DOHH2 (cell line): ENCODE measurements around the gene PCDH8.

Experiments
- H3F3A ChIP-seq: fragments of 200-600 bp; sonication (generic), shearing (Covaris generic); 2 replicates; pipeline ENCODE4 v1.6.0; 2016; ENCODE audit warnings: antibody characterized with exemption, mild to moderate bottlenecking; ENCODE audit not compliant: control insufficient read depth, insufficient read depth
- H3K27ac ChIP-seq: fragments of 200-600 bp; sonication (generic); 2 replicates; pipeline ENCODE4 v1.5.1; 2014; ENCODE audit warnings: low read depth, mild to moderate bottlenecking, low read length, moderate library complexity
- H3K27me3 ChIP-seq: fragments of 200-600 bp; sonication (generic); 2 replicates; pipeline ENCODE4 v1.6.1; 2014; ENCODE audit warnings: mild to moderate bottlenecking, low read length, mixed read lengths; ENCODE audit not compliant: control insufficient read depth
- H3K36me3 ChIP-seq: fragments of 200-600 bp; sonication (generic); 2 replicates; pipeline ENCODE4 v1.6.1; 2014; ENCODE audit warnings: mild to moderate bottlenecking, low read length, moderate library complexity, mixed read lengths; ENCODE audit not compliant: control insufficient read depth
- H3K4me1 ChIP-seq: fragments of 200-600 bp; sonication (generic); 2 replicates; pipeline ENCODE4 v1.6.1; 2014; ENCODE audit warnings: mild to moderate bottlenecking, low read length, mixed read lengths; ENCODE audit not compliant: control insufficient read depth
- H3K4me2 ChIP-seq: fragments of 200-600 bp; sonication (generic); 2 replicates; pipeline ENCODE4 v1.6.0; 2014; ENCODE audit warnings: mild to moderate bottlenecking, low read length, moderate library complexity
- H3K4me3 ChIP-seq: fragments of 200-600 bp; sonication (generic); 2 replicates; pipeline ENCODE4 v1.5.1; 2014; ENCODE audit warnings: mild to moderate bottlenecking, low read length, mixed read lengths
- H3K79me2 ChIP-seq: fragments of 200-600 bp; sonication (generic); 2 replicates; pipeline ENCODE4 v1.6.1; 2014; ENCODE audit warnings: mild to moderate bottlenecking, low read length, mixed read lengths; ENCODE audit not compliant: control insufficient read depth
- H3K9me2 ChIP-seq: fragments of 200-600 bp; sonication (generic); replicated peaks from 2 replicates; pipeline ENCODE4 v1.6.1; 2014; ENCODE audit warnings: mild to moderate bottlenecking, low read length, mixed read lengths; ENCODE audit not compliant: control insufficient read depth
- H3K9me3 ChIP-seq: fragments of 200-600 bp; sonication (generic); 2 replicates; pipeline ENCODE4 v1.6.1; 2014; ENCODE audit warnings: antibody characterized with exemption, low read length, mixed read lengths; ENCODE audit not compliant: control insufficient read depth, insufficient read depth
- H4K20me1 ChIP-seq: fragments of 200-600 bp; sonication (generic); 2 replicates; pipeline ENCODE4 v1.6.0; 2014; ENCODE audit warnings: low read depth, mild to moderate bottlenecking, antibody characterized with exemption, low read length, moderate library complexity; ENCODE audit not compliant: control insufficient read depth, insufficient read depth
- EZH2phosphoT487 ChIP-seq: fragments of 200-600 bp; sonication (generic); IDR thresholded peaks from 2 replicates; pipeline ENCODE4 v1.6.1; 2017; ENCODE audit warnings: borderline replicate concordance, mild to moderate bottlenecking, antibody characterized with exemption, low read length, moderate library complexity, mixed read lengths
- TF ChIP-seq, protein P1 (sequence below): fragments of 200-600 bp; sonication (generic); IDR thresholded peaks from one replicate; pipeline ENCODE4 v1.5.1; 2014; ENCODE audit warnings: antibody characterized with exemption, mild to moderate bottlenecking, low read depth, low read length; ENCODE audit not compliant: poor library complexity, severe bottlenecking

The PCDH8 gene

DNA sequence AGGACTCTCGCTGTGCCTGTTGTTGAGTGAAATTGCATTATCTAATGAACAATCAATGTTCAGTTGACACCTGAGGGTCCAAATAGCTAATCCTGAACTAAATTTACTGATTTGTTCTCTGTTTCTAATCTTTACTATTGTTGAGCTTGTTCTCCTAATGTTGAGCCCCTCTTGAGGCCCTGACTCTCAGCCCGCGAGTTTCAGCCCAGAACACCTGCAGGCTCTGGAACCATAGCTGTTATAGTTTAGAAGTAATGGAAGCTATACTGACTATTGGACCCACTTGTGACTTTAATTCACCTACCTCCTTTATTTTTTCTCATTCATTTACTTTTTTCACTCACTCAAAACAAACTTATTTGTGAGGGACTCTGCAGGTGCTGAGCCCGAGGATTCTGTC is 20.6 kb upstream of the PCDH8 start:
- H3K4me1 ChIP-seq: no peaks in the 10 kb centered on the region
- H3F3A ChIP-seq: no peaks in the 10 kb centered on the region
- no peak overlapping the region for H3K4me3 ChIP-seq
- H3K9me2 ChIP-seq: no peaks in the 10 kb centered on the region
- H3K27ac ChIP-seq: no peak overlapping the region
- no peaks in the 10 kb centered on the region for H3K36me3 ChIP-seq
- no peaks in the 10 kb centered on the region for H3K9me3 ChIP-seq
- no peaks in the 10 kb centered on the region for H3K79me2 ChIP-seq
- H4K20me1 ChIP-seq: no peaks in the 10 kb centered on the region
- no peaks in the 10 kb centered on the region for H3K27me3 ChIP-seq
- TF ChIP-seq, protein P1, sequence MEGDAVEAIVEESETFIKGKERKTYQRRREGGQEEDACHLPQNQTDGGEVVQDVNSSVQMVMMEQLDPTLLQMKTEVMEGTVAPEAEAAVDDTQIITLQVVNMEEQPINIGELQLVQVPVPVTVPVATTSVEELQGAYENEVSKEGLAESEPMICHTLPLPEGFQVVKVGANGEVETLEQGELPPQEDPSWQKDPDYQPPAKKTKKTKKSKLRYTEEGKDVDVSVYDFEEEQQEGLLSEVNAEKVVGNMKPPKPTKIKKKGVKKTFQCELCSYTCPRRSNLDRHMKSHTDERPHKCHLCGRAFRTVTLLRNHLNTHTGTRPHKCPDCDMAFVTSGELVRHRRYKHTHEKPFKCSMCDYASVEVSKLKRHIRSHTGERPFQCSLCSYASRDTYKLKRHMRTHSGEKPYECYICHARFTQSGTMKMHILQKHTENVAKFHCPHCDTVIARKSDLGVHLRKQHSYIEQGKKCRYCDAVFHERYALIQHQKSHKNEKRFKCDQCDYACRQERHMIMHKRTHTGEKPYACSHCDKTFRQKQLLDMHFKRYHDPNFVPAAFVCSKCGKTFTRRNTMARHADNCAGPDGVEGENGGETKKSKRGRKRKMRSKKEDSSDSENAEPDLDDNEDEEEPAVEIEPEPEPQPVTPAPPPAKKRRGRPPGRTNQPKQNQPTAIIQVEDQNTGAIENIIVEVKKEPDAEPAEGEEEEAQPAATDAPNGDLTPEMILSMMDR: no peak
- TF ChIP-seq EZH2phosphoT487: no peak
- no peak overlapping the region for H3K4me2 ChIP-seq

DNA sequence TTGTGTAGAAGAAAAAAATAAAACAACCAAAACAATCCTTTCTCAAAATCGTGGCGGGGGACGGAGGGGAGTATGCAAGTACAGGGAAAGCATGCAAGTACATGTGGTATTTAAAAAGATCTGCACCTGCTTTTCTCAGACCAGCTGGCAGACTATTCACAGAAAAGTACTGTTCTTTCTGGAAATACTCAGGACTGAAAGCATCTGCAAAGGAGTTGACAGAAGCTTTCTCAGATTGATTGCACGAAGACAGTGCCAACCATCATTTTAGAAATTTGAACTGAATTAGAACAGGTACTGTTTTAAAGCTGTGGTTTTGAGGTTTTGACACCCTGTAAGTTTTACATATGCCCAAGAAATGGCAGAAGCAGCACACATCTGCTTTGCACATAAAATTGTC is 19.8 kb upstream of the PCDH8 start:
- Histone ChIP-seq H4K20me1 (no peaks in the 10 kb centered on the region), H3K9me3 (no peaks in the 10 kb centered on the region), H3K27ac (no peak overlapping the region), H3K9me2 (no peaks in the 10 kb centered on the region), H3K4me3 (no peak overlapping the region), H3K4me2 (no peak overlapping the region), H3F3A (no peaks in the 10 kb centered on the region), H3K4me1 (no peaks in the 10 kb centered on the region), H3K27me3 (no peaks in the 10 kb centered on the region), H3K36me3 (no peaks in the 10 kb centered on the region), H3K79me2 (no peaks in the 10 kb centered on the region)
- TF ChIP-seq, protein P1: no peak
- TF ChIP-seq EZH2phosphoT487: no peak

DNA sequence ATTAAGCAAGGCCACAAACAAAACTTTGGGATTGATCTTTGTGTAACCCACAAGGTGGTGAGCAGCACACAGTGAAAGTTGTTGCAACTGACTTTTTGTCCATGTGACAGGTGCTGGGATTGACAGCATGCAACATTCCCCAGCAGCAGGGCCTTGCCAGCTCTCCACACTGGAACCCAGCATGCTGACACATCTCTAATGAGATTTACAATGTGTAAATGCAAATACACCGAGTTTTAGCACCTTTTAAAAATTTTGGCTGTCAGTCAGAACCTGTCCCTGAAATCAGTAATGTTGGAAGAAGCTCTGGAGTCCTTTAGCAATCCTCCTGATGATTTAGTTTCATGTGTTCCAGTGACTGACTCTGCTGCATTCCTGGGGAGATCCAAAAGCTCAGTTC is 16.5 kb upstream of the PCDH8 start:
- Histone ChIP-seq H3K4me2 (no peak overlapping the region), H3K9me3 (no peaks in the 10 kb centered on the region), H3K36me3 (no peaks in the 10 kb centered on the region), H3F3A (no peaks in the 10 kb centered on the region), H3K79me2 (no peaks in the 10 kb centered on the region), H3K27ac (no peak overlapping the region), H3K27me3 (no peaks in the 10 kb centered on the region; the same call in 1 of the 2 replicates), H3K4me3 (no peak overlapping the region), H3K4me1 (no peaks in the 10 kb centered on the region), H4K20me1 (no peaks in the 10 kb centered on the region), H3K9me2 (no peaks in the 10 kb centered on the region)
- TF ChIP-seq, protein P1: no peak
- no peak for TF ChIP-seq EZH2phosphoT487
